ENCODE data around the gene TENT5C.

Gene TENT5C

DNA sequence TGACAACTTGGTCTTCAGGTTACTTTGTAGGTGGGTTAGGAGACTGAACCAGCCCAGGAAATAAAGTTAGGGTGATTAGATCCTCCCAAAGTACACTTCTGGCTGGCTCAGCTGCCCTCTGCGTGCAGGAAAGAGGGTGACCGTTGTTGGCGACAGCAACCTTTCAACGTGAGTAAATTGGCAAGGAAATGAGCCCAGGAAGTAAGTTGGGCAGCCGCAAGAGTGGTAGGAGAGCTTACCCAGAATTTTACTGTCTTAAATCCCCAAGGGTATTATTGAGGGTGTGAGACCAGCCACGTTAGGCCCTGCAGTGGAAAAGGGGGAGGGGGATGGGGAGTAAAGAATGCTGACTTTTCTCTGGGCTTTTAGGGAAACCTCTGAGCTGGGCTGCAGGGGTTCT, 1.6 kb downstream of the TENT5C start:
- Histone ChIP-seq H3K4me3 (replicated peaks; ENCODE audit: low read depth, low read length) (peak overlapping the region; percentile 71), H3K36me3 (ENCODE audit: control insufficient read depth, insufficient read depth, low read length) (no peaks in the 10 kb centered on the region), H3K27me3 (replicated peaks; ENCODE audit: control insufficient read depth, insufficient read depth, low read length) (peaks cover 2% of the 10 kb centered on the region)
- no peak for DNase-seq (ENCODE audit: extremely low read depth, insufficient read length)
- TF ChIP-seq, protein P1, sequence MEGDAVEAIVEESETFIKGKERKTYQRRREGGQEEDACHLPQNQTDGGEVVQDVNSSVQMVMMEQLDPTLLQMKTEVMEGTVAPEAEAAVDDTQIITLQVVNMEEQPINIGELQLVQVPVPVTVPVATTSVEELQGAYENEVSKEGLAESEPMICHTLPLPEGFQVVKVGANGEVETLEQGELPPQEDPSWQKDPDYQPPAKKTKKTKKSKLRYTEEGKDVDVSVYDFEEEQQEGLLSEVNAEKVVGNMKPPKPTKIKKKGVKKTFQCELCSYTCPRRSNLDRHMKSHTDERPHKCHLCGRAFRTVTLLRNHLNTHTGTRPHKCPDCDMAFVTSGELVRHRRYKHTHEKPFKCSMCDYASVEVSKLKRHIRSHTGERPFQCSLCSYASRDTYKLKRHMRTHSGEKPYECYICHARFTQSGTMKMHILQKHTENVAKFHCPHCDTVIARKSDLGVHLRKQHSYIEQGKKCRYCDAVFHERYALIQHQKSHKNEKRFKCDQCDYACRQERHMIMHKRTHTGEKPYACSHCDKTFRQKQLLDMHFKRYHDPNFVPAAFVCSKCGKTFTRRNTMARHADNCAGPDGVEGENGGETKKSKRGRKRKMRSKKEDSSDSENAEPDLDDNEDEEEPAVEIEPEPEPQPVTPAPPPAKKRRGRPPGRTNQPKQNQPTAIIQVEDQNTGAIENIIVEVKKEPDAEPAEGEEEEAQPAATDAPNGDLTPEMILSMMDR (IDR thresholded peaks at IDR 0.05; ENCODE audit: insufficient read depth, low read length, poor library complexity, severe bottlenecking), result no peak

DNA sequence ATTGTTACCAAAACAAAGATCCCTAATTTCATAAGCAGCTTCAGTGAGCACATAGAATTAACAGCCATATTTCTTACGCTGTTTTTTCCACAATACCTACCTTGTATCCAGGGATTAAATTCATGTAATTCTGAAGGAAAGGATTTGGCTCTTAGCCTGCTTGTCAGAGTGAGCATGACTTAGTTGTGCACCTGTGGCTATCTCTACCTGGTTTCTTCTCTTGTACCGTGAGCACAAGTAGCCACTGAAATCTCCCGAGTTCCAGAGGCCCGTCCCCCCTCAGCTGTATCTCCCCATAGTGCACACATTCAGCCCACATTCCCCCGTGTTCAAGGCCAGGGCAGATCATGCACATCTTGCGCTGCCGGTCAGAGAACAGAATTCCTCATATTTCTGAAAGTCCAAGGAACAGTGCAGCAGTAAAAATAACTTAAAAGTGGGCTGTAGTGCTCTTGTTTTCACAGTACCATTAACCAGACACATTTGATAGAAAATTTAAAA, 2.3 kb downstream of the TENT5C start:
- Histone ChIP-seq H3K27me3 (replicated peaks; ENCODE audit: control insufficient read depth, insufficient read depth, low read length) (peaks cover 2% of the 10 kb centered on the region), H3K4me3 (replicated peaks; ENCODE audit: low read depth, low read length) (peak overlapping the region; percentile 42; the same call in 1 of the 2 replicates), H3K36me3 (ENCODE audit: control insufficient read depth, insufficient read depth, low read length) (no peaks in the 10 kb centered on the region)
- DNase-seq (ENCODE audit: extremely low read depth, insufficient read length), result no peak
- TF ChIP-seq, protein P1 (IDR thresholded peaks at IDR 0.05; ENCODE audit: insufficient read depth, low read length, poor library complexity, severe bottlenecking), result no peak

DNA sequence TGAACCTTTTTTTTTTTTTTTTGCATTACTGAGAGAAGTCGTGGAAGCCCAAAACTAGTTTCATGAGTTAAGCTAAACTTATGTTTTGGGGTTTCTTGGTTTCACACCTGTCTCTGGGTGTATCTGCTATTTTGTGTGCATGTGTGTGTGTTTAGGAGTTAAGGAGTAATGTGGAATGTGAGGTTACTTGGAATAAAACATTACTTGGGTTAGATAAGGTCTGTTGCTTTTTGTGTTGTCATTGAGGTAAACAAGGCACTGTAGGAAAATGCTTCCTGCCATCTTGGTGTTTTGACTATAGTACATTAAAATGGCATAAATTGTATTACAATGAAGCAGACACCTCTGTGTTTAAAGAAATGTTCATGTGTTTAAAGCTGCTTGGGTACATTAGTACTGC, 2.9 kb downstream of the TENT5C start:
- peaks cover 2% of the 10 kb centered on the region for H3K27me3 ChIP-seq (replicated peaks; ENCODE audit: control insufficient read depth, insufficient read depth, low read length)
- H3K4me3 ChIP-seq (replicated peaks; ENCODE audit: low read depth, low read length), result no peak overlapping the region
- DNase-seq (ENCODE audit: extremely low read depth, insufficient read length), result no peak
- TF ChIP-seq, protein P1 (IDR thresholded peaks at IDR 0.05; ENCODE audit: insufficient read depth, low read length, poor library complexity, severe bottlenecking), result no peak
- H3K36me3 ChIP-seq (ENCODE audit: control insufficient read depth, insufficient read depth, low read length), result no peaks in the 10 kb centered on the region

DNA sequence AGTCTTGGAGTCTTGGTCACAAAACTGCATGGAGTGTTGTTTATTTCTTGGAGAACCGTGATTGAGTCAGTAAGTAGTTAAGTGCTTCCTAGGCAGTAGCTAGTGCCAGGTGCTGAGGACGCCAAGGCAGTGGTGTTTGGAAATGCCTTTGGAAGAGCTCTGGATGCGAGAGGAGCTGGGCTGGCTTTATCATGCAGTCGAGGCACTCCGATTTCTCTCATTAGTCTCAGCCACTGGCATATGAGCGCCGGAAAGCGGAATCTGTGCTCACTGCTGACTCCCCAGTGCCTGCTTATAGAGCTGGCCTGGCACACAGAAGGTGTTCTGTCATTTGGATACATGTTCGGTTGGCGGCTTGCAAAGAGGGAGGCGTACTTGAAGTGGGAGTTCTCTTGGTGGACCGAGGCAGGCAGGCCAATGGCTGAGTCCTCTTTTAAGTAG, 3.6 kb downstream of the TENT5C start:
- no peak for DNase-seq (ENCODE audit: extremely low read depth, insufficient read length)
- H3K36me3 ChIP-seq (ENCODE audit: control insufficient read depth, insufficient read depth, low read length), result no peaks in the 10 kb centered on the region
- TF ChIP-seq, protein P1 (IDR thresholded peaks at IDR 0.05; ENCODE audit: insufficient read depth, low read length, poor library complexity, severe bottlenecking), result no peak
- H3K27me3 ChIP-seq (replicated peaks; ENCODE audit: control insufficient read depth, insufficient read depth, low read length), result peaks cover 2% of the 10 kb centered on the region
- H3K4me3 ChIP-seq (replicated peaks; ENCODE audit: low read depth, low read length), result no peak overlapping the region

DNA sequence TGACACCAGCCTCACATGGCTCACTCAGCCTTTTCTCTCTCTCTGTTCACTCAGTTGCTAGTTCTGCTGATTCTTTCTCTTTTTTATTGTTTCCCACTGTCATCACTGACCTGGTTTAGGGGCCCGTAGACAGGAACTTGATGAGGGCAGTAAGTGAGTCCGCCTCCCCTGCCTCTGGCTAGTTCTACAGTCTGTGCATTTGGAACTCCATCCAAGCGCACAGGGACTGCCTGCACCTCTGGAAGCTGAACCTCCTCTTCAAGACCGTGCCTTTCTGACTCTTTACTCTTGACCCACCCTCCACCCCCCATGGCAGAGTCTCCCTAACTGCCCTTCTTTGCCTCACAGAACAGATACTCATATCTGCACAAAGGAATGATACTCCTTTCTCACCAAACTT, 4.2 kb downstream of the TENT5C start:
- H3K36me3 ChIP-seq (ENCODE audit: control insufficient read depth, insufficient read depth, low read length), result no peaks in the 10 kb centered on the region
- DNase-seq (ENCODE audit: extremely low read depth, insufficient read length), result no peak
- TF ChIP-seq, protein P1 (IDR thresholded peaks at IDR 0.05; ENCODE audit: insufficient read depth, low read length, poor library complexity, severe bottlenecking), result no peak
- no peak overlapping the region for H3K4me3 ChIP-seq (replicated peaks; ENCODE audit: low read depth, low read length)
- peaks cover 2% of the 10 kb centered on the region for H3K27me3 ChIP-seq (replicated peaks; ENCODE audit: control insufficient read depth, insufficient read depth, low read length)

DNA sequence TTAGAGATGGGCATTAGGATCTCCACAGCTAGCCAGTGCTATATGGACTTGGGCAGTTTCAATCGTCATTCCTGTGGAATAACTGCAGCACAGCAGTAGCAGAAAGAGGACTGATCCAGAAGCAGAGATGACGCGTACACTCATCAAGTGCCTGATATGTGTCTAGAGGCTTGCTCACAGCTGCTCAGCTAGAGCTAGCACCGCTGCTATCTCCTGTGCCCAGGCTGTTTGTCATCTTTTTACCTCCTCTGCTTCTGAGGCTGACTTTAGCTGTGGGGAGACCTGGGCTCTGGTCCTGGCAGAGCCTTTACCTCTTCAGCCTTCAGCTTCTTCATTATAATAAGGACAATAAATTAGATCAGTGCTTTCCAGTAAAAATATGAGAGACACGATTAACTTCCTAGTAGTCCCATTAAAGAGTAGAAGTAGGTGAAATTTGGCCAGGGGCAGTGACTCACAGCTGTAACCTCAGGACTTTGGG, 5.3 kb downstream of the TENT5C start:
- Histone ChIP-seq H3K4me3 (replicated peaks; ENCODE audit: low read depth, low read length) (no peak overlapping the region), H3K36me3 (ENCODE audit: control insufficient read depth, insufficient read depth, low read length) (no peaks in the 10 kb centered on the region), H3K27me3 (replicated peaks; ENCODE audit: control insufficient read depth, insufficient read depth, low read length) (peaks cover 2% of the 10 kb centered on the region)
- TF ChIP-seq, protein P1 (IDR thresholded peaks at IDR 0.05; ENCODE audit: insufficient read depth, low read length, poor library complexity, severe bottlenecking), result no peak
- DNase-seq (ENCODE audit: extremely low read depth, insufficient read length), result no peak
